ENCODE measurements around the gene CHST9. TPM values are rescaled to one million over a fixed set of nuclear protein-coding genes. Genes with fewer than 3 reads are reported as not detected.

The CHST9 gene
- total and polyA plus RNA-seq, 2 donors (not counting 3 experiments of a cell fraction or from before 2014, with no cell fraction given), result not detected

DNA sequence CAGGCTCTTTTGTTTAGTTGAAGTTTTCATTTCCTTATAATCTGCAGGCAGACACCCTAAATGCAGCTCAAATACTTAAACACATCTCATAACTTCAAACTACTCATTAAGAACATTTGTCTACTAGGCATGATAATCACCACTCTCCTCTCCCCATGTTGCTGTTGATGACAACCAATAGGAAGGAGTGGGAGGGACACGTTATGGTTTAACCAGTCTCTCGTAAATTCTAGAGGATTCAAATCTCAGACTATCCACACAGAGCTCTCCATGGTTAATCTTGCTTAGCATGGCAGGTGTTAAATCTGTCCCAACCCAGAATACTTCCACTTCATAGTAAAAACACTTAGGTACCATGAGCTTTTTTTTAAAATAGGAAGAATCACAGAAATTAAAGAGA lies 192.2 kb downstream of the CHST9 start:
- Histone ChIP-seq H3K4me2 (ENCODE audit: insufficient read depth, low read length) (no peak overlapping the region), H3K4me1 (ENCODE audit: control insufficient read depth, extremely low read depth, insufficient read depth, low read length) (no peaks in the 10 kb centered on the region), H3K36me3 (ENCODE audit: control insufficient read depth in 2 of 2, extremely low read depth in 1 of 2, insufficient read depth in 2 of 2, low read length in 2 of 2) (no peaks in the 10 kb centered on the region), H3K27me3 (ENCODE audit: control insufficient read depth in 2 of 2, insufficient read depth in 2 of 2, low read length in 2 of 2) (no peaks in the 10 kb centered on the region), H3K9me3 (replicated peaks; ENCODE audit: control insufficient read depth, insufficient read depth, low read length) (no peaks in the 10 kb centered on the region), H3K9ac (replicated peaks; ENCODE audit: extremely low read depth, insufficient read depth, low read length) (no peak overlapping the region), H2AFZ (ENCODE audit: low read depth, low read length) (no peak overlapping the region), H4K20me1 (replicated peaks; ENCODE audit: control insufficient read depth, extremely low read depth, insufficient read depth, low read length) (no peaks in the 10 kb centered on the region), H3K9me1 (replicated peaks; ENCODE audit: control insufficient read depth, extremely low read depth, insufficient read depth, low read length) (no peaks in the 10 kb centered on the region), H3K79me2 (ENCODE audit: control insufficient read depth, insufficient read depth, low read length) (no peaks in the 10 kb centered on the region), H3K27ac (ENCODE audit: insufficient read depth, low read depth, low read length) (no peak overlapping the region), H3K4me3 (replicated peaks in 1 of 3; ENCODE audit: insufficient read depth in 1 of 3, low read depth in 1 of 3, low read length in 3 of 3) (no peak overlapping the region)
- dilution Hi-C loops (cut with MboI; ENCODE audit: extremely low pct_ligation_motif_present, low sequenced_read_pairs), result no loop called here
- TF ChIP-seq, protein P1, sequence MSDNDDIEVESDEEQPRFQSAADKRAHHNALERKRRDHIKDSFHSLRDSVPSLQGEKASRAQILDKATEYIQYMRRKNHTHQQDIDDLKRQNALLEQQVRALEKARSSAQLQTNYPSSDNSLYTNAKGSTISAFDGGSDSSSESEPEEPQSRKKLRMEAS (IDR thresholded peaks at IDR 0.05; ENCODE audit: insufficient read depth, insufficient read length), result no peak
- TF ChIP-seq GATA2 (IDR thresholded peaks at IDR 0.05; ENCODE audit: insufficient read depth, insufficient read length, low read depth, low read length) (no peak), POLR2A (IDR thresholded peaks at IDR 0.05; ENCODE audit: low read depth, low read length) (no peak), MYC (IDR thresholded peaks at IDR 0.05; ENCODE audit: low read depth, low read length) (no peak), POLR2AphosphoS5 (IDR thresholded peaks at IDR 0.05; ENCODE audit: insufficient read depth, low read depth, low read length) (no peak), FOS (IDR thresholded peaks at IDR 0.05; ENCODE audit: borderline replicate concordance, insufficient read depth, low read length) (no peak), EZH2 (IDR thresholded peaks at IDR 0.05; ENCODE audit: borderline replicate concordance, low read depth, low read length, severe bottlenecking) (no peak), JUN (IDR thresholded peaks at IDR 0.05; ENCODE audit: borderline replicate concordance, insufficient read depth, insufficient read length, low read depth) (no peak)
- TF ChIP-seq, protein P2, sequence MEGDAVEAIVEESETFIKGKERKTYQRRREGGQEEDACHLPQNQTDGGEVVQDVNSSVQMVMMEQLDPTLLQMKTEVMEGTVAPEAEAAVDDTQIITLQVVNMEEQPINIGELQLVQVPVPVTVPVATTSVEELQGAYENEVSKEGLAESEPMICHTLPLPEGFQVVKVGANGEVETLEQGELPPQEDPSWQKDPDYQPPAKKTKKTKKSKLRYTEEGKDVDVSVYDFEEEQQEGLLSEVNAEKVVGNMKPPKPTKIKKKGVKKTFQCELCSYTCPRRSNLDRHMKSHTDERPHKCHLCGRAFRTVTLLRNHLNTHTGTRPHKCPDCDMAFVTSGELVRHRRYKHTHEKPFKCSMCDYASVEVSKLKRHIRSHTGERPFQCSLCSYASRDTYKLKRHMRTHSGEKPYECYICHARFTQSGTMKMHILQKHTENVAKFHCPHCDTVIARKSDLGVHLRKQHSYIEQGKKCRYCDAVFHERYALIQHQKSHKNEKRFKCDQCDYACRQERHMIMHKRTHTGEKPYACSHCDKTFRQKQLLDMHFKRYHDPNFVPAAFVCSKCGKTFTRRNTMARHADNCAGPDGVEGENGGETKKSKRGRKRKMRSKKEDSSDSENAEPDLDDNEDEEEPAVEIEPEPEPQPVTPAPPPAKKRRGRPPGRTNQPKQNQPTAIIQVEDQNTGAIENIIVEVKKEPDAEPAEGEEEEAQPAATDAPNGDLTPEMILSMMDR (IDR thresholded peaks at IDR 0.05; ENCODE audit: extremely low read depth in 1 of 2, insufficient read depth in 1 of 2, low read depth in 1 of 2, low read length in 2 of 2), result no peak
- intact Hi-C loops (cut with micrococcal nuclease), result no loop called here
- ChIA-PET POLR2A (no interaction called here), CTCF (no interaction called here)
- DNase-seq (ENCODE audit: low read depth, low spot score), result no peak
- no peak for FAIRE-seq
- BruUV-seq (replicated peaks), result no TSS peak

All from endothelial cell of umbilical vein (primary cell).